ENCODE data around the gene SLC6A6. TPM values are rescaled to one million over a fixed set of nuclear protein-coding genes. Genes with fewer than 3 reads are reported as not detected.

SLC6A6 gene
- total and polyA plus RNA-seq, 2 donors (not counting 1 experiment from before 2014, with no cell fraction given): 8.9 to 24.0 TPM

- Histone ChIP-seq H4K20me1 (ENCODE audit: control insufficient read depth, extremely low read depth, insufficient read depth, low read length) (no peaks in the 10 kb centered on the region), H3K4me2 (ENCODE audit: extremely low read depth, insufficient read depth, low read length) (no peak overlapping the region), H3K79me2 (ENCODE audit: control insufficient read depth, insufficient read depth, low read length) (no peaks in the 10 kb centered on the region), H3K36me3 (ENCODE audit: control insufficient read depth, insufficient read depth, low read length) (no peaks in the 10 kb centered on the region), H3K9ac (ENCODE audit: insufficient read depth, low read length) (no peak overlapping the region), H3K27ac (ENCODE audit: insufficient read depth, low read length) (no peak overlapping the region), H3K4me1 (ENCODE audit: control insufficient read depth, extremely low read depth, insufficient read depth, low read length) (no peaks in the 10 kb centered on the region), H2AFZ (ENCODE audit: low read length) (no peak overlapping the region), H3K27me3 (ENCODE audit: control insufficient read depth, insufficient read depth, low read length) (no peaks in the 10 kb centered on the region), H3K9me3 (ENCODE audit: control insufficient read depth, insufficient read depth, low read depth, low read length) (no peaks in the 10 kb centered on the region), H3K4me3 (replicated peaks in 1 of 4; ENCODE audit: control extremely low read depth in 1 of 4, insufficient read depth in 1 of 4, low read depth in 3 of 4, low read length in 4 of 4) (no peak overlapping the region)
- no peak for DNase-seq (ENCODE audit: low read depth in 2 of 2)
- TF ChIP-seq, protein P1, sequence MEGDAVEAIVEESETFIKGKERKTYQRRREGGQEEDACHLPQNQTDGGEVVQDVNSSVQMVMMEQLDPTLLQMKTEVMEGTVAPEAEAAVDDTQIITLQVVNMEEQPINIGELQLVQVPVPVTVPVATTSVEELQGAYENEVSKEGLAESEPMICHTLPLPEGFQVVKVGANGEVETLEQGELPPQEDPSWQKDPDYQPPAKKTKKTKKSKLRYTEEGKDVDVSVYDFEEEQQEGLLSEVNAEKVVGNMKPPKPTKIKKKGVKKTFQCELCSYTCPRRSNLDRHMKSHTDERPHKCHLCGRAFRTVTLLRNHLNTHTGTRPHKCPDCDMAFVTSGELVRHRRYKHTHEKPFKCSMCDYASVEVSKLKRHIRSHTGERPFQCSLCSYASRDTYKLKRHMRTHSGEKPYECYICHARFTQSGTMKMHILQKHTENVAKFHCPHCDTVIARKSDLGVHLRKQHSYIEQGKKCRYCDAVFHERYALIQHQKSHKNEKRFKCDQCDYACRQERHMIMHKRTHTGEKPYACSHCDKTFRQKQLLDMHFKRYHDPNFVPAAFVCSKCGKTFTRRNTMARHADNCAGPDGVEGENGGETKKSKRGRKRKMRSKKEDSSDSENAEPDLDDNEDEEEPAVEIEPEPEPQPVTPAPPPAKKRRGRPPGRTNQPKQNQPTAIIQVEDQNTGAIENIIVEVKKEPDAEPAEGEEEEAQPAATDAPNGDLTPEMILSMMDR (conservative IDR thresholded peaks at IDR 0.05 in 1 of 2, IDR thresholded peaks at IDR 0.05 in 1 of 2; ENCODE audit: low read depth in 1 of 2, low read length in 2 of 2): no peak
- no peak for TF ChIP-seq EZH2 (IDR thresholded peaks at IDR 0.05; ENCODE audit: low read length, missing control alignments)
These were observed 82.3 kb downstream of the SLC6A6 start for GRCh38 chr3:14484741-14485140.

DNA sequence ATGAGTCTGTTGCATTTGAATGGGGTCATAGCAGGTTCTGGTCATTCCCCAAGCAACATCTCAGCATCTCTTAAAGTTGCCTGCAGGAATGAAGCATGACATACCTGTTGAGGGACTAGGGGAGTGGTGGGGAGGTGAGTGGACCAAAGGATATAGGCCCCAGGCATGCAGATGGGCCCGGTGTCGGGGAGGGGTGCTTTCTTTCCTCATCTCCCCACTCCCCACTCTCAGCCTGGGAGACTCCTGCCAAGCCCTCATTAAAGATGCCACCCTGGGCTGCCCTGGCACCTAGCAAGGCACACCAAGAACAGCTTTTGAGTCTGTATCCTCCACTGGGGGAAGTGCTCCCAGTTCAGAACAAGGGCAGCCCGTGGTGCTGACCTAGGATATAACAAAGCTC, 83.6 kb downstream of the SLC6A6 start:
- Histone ChIP-seq H3K4me1 (ENCODE audit: control insufficient read depth, extremely low read depth, insufficient read depth, low read length) (no peaks in the 10 kb centered on the region), H3K27me3 (ENCODE audit: control insufficient read depth, insufficient read depth, low read length) (no peaks in the 10 kb centered on the region), H3K4me3 (replicated peaks in 1 of 4; ENCODE audit: control extremely low read depth in 1 of 4, insufficient read depth in 1 of 4, low read depth in 3 of 4, low read length in 4 of 4) (no peak overlapping the region), H3K36me3 (ENCODE audit: control insufficient read depth, insufficient read depth, low read length) (no peaks in the 10 kb centered on the region), H4K20me1 (ENCODE audit: control insufficient read depth, extremely low read depth, insufficient read depth, low read length) (no peaks in the 10 kb centered on the region), H3K4me2 (ENCODE audit: extremely low read depth, insufficient read depth, low read length) (no peak overlapping the region), H3K79me2 (ENCODE audit: control insufficient read depth, insufficient read depth, low read length) (no peaks in the 10 kb centered on the region), H3K9me3 (ENCODE audit: control insufficient read depth, insufficient read depth, low read depth, low read length) (no peaks in the 10 kb centered on the region), H3K9ac (ENCODE audit: insufficient read depth, low read length) (no peak overlapping the region), H2AFZ (ENCODE audit: low read length) (no peak overlapping the region), H3K27ac (ENCODE audit: insufficient read depth, low read length) (no peak overlapping the region)
- TF ChIP-seq EZH2 (IDR thresholded peaks at IDR 0.05; ENCODE audit: low read length, missing control alignments): no peak
- TF ChIP-seq, protein P1 (conservative IDR thresholded peaks at IDR 0.05 in 1 of 2, IDR thresholded peaks at IDR 0.05 in 1 of 2; ENCODE audit: low read depth in 1 of 2, low read length in 2 of 2): no peak
- no peak for DNase-seq (ENCODE audit: low read depth in 2 of 2)

DNA sequence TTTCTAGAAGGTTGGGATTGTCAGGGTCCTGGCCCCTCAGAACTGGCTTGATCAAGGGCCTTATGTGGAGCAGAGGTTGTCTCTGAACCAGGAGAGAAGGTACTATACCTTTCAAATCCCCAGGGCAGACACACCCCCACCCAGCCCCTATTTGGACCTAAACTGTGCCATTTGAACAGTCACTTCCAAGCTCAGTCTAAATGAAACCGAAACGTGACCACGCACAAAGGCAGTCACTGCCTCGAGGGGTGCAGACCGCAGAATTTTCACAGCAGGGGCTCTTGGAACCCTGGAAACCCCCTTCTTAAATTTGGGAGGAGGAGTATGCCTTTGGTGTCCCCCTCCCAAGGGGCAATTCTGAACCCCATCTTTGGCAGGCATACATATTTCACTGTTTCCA, 84.1 kb downstream of the SLC6A6 start:
- no peaks in the 10 kb centered on the region for H3K4me1 ChIP-seq (ENCODE audit: control insufficient read depth, extremely low read depth, insufficient read depth, low read length)
- no peaks in the 10 kb centered on the region for H4K20me1 ChIP-seq (ENCODE audit: control insufficient read depth, extremely low read depth, insufficient read depth, low read length)
- no peaks in the 10 kb centered on the region for H3K9me3 ChIP-seq (ENCODE audit: control insufficient read depth, insufficient read depth, low read depth, low read length)
- H3K9ac ChIP-seq (ENCODE audit: insufficient read depth, low read length): no peak overlapping the region
- no peaks in the 10 kb centered on the region for H3K79me2 ChIP-seq (ENCODE audit: control insufficient read depth, insufficient read depth, low read length)
- no peak overlapping the region for H3K4me2 ChIP-seq (ENCODE audit: extremely low read depth, insufficient read depth, low read length)
- H2AFZ ChIP-seq (ENCODE audit: low read length): no peak overlapping the region
- H3K27ac ChIP-seq (ENCODE audit: insufficient read depth, low read length): no peak overlapping the region
- no peak for TF ChIP-seq EZH2 (IDR thresholded peaks at IDR 0.05; ENCODE audit: low read length, missing control alignments)
- TF ChIP-seq, protein P1 (conservative IDR thresholded peaks at IDR 0.05 in 1 of 2, IDR thresholded peaks at IDR 0.05 in 1 of 2; ENCODE audit: low read depth in 1 of 2, low read length in 2 of 2): no peak
- no peaks in the 10 kb centered on the region for H3K27me3 ChIP-seq (ENCODE audit: control insufficient read depth, insufficient read depth, low read length)
- no peaks in the 10 kb centered on the region for H3K36me3 ChIP-seq (ENCODE audit: control insufficient read depth, insufficient read depth, low read length)
- H3K4me3 ChIP-seq (replicated peaks in 1 of 4; ENCODE audit: control extremely low read depth in 1 of 4, insufficient read depth in 1 of 4, low read depth in 3 of 4, low read length in 4 of 4): no peak overlapping the region
- no peak for DNase-seq (ENCODE audit: low read depth in 2 of 2)
